Measurements from ENCODE around the gene OR4D10. TPM values are rescaled to one million over a fixed set of nuclear protein-coding genes. Genes with fewer than 3 reads are reported as not detected.
"Not testable (repeated sequence)": the region's sequence is repeated elsewhere in the genome, so short reads cannot be mapped to it uniquely, and the experiment has no call there.

The OR4D10 gene
- total RNA-seq, 4 donors from 2014 or later, result not detected

DNA sequence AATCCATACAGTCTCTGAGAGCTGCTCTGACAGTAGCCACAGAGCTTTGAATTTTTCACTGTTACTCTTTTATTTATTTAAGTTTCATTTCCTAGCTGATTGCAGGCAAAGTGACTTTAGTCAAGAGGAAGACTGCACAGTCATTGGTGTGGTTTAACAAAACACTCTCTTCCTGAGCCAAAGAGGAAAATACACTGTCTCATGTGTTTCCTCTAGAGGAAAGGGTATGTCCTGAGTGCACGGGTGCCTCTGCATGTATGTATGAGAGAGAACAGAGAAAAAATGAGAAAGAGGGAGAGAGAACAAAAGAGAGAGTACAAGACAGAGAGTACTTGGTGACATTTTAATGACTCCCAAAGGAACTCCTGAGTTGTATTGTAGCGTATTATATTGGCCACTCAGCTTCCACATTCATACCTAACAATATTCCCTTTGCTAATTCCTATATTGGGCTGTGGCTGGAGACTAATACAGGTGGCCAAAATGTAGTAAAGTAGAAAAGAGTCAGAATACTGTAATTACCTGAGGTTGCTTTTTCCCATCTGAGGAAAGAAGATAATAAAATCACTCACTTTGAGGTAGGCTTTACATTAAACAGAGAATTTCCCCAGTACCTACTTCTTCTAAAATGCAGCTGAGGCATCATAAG, 38.0 kb downstream of the OR4D10 start, which contains the start of gene OR4D9:
TSS of gene OR4D9 (plus strand) at position 599 of the 649 bp plus-strand sequence. CDS start 3,374 bp downstream, outside the sequence.
- intact Hi-C loops (cut with DNase I; ENCODE audit: low total_unique reads), result no loop called here
- no peak within 1 kb of the TSS for H3K4me3 ChIP-seq (ENCODE audit: low read depth, poor library complexity, severe bottlenecking)
- no peak for DNase-seq (ENCODE audit: low spot score in 2 of 2)
- 33 to 45% methylated on average over 2 of the region's 2 CpGs for WGBS, 2 donors
- TF ChIP-seq POLR2A (IDR thresholded peaks at IDR 0.05), result no peak
- TF ChIP-seq, protein P1, sequence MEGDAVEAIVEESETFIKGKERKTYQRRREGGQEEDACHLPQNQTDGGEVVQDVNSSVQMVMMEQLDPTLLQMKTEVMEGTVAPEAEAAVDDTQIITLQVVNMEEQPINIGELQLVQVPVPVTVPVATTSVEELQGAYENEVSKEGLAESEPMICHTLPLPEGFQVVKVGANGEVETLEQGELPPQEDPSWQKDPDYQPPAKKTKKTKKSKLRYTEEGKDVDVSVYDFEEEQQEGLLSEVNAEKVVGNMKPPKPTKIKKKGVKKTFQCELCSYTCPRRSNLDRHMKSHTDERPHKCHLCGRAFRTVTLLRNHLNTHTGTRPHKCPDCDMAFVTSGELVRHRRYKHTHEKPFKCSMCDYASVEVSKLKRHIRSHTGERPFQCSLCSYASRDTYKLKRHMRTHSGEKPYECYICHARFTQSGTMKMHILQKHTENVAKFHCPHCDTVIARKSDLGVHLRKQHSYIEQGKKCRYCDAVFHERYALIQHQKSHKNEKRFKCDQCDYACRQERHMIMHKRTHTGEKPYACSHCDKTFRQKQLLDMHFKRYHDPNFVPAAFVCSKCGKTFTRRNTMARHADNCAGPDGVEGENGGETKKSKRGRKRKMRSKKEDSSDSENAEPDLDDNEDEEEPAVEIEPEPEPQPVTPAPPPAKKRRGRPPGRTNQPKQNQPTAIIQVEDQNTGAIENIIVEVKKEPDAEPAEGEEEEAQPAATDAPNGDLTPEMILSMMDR (IDR thresholded peaks at IDR 0.05), result no peak

DNA sequence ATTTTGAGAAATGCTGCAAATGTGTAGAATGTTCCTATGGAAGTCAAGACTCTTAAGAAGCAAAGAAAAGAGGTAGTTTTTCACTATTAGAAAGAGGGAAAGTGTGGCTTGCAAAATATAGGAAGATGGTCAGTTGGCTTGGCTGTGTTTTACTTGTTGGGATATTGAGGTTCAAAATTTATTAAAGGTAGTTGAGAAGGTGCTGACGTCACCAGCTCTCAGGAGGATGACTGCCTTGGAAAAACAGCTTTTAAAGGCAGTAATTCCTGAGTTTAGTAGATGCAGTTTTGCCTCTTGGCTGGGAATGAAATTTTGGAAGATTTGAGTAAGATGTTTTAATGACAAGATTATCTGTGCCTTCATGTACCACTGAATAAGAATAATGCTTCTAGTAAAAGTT, 38.6 kb downstream of the OR4D10 start:
- intact Hi-C loops (cut with DNase I; ENCODE audit: low total_unique reads), result no loop called here
- no peak for TF ChIP-seq POLR2A (IDR thresholded peaks at IDR 0.05)
- TF ChIP-seq, protein P1 (IDR thresholded peaks at IDR 0.05), result no peak
- 60 to 76% methylated on average over 1 of the region's 1 CpG for WGBS, 2 donors
- H3K4me3 ChIP-seq (ENCODE audit: low read depth, poor library complexity, severe bottlenecking), result no peak overlapping the region
- no peak for DNase-seq (ENCODE audit: low spot score in 2 of 2)

DNA sequence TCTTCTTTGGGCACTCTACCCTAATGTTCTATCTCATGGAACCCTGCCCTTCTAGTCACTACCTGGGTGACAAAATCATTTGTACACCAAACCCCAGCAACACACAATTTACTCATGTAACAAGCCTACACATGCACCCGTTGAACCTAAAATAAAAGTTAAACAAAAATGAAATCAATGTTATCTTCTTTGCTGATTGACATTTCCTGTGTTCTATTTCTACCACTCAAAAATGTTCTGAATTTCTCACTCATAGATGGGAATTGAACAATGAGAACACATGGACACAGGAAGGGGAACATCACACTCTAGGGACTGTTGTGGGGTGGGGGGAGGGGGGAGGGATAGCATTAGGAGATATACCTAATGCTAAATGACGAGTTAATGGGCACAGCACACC, 47.0 kb downstream of the OR4D10 start:
- intact Hi-C loops (cut with DNase I; ENCODE audit: low total_unique reads); DNase-seq (ENCODE audit: low spot score in 2 of 2); H3K4me3 ChIP-seq (ENCODE audit: low read depth, poor library complexity, severe bottlenecking): not testable (repeated sequence)
- WGBS, 2 donors, result 68 to 71% methylated on average over 2 of the region's 2 CpGs

DNA sequence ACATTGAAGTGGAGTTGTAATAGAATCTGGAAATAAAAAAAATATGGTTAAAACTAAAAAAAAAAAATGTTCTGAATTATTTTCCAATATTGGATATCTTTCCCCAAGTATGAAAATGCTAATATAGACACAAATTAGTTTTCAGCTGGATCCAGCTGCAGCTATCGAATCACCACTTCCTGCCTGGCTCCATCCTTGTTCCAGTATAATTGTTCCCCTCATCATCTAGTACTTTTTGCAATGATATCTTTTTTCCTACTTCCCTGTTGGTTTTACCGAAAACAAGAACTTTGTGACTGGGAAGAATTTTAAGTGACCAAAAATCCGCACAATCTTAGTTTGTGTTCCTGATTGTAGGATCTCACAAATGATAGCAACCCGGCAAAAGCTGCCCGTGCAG, 47.6 kb downstream of the OR4D10 start:
- DNase-seq (ENCODE audit: low spot score in 2 of 2), result no peak
- intact Hi-C loops (cut with DNase I; ENCODE audit: low total_unique reads), result no loop called here
- H3K4me3 ChIP-seq (ENCODE audit: low read depth, poor library complexity, severe bottlenecking), result no peak overlapping the region
- TF ChIP-seq, protein P1 (IDR thresholded peaks at IDR 0.05), result no peak
- no peak for TF ChIP-seq POLR2A (IDR thresholded peaks at IDR 0.05)
- 73 to 83% methylated on average over 5 of the region's 5 CpGs for WGBS, 2 donors

DNA sequence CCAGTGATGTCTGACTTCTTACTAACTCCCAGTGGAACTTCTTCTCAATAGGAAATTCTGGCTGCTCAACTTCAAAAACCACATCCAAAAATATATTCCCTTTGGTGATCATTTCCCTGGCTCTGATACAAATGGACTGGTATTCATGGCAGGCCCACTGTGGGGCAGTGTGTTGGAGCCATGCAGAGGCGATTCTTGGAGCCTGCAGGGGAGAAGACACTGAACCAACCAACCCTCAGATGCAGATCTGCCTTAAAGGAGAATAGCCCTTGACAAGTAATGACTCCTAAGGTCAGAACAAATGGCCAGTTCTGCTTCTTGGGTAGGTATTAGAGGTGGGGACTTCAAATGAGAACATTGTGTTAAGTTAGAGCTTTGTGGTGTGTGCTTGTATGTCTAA, 50.4 kb downstream of the OR4D10 start:
- DNase-seq (ENCODE audit: low spot score in 2 of 2), result no peak
- WGBS, 2 donors, result 8 to 28% methylated on average over 1 of the region's 1 CpG

DNA sequence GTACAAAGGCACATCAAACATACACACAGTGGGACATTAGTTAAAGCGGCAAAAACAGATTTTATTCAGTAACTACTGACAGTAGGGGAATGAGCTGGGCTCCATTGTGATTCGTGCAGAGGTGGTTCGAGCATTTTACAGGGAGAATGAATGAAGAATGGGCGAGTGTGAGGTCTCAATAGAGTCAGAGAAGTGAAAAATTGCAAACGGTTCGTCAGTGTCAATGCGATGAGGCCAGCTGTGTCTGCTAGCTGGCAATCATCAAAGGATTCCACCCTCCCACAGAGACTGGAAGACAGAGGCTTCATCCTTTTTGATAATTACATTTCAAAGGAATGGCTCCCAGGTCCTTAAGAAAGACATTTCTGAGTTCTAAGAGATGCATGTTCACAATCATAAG, 55.6 kb downstream of the OR4D10 start:
- TF ChIP-seq, protein P1 (IDR thresholded peaks at IDR 0.05), result no peak
- TF ChIP-seq POLR2A (IDR thresholded peaks at IDR 0.05), result no peak
- 45 to 53% methylated on average over 7 of the region's 7 CpGs for WGBS, 2 donors
- intact Hi-C loops (cut with DNase I; ENCODE audit: low total_unique reads), result no loop called here

More for the DNA sequence above, 50.4 kb downstream of the OR4D10 start:
- intact Hi-C loops (cut with DNase I; ENCODE audit: low total_unique reads), result no loop called here
- H3K4me3 ChIP-seq (ENCODE audit: low read depth, poor library complexity, severe bottlenecking), result no peak overlapping the region
- TF ChIP-seq POLR2A (IDR thresholded peaks at IDR 0.05), result no peak
- TF ChIP-seq, protein P1 (IDR thresholded peaks at IDR 0.05), result no peak

More for the DNA sequence above, 55.6 kb downstream of the OR4D10 start:
- DNase-seq (ENCODE audit: low spot score in 2 of 2), result no peak
- no peak overlapping the region for H3K4me3 ChIP-seq (ENCODE audit: low read depth, poor library complexity, severe bottlenecking)

Other genes with a start within 250 kb of the OR4D10 start
- not detected for gene OR5AN1, start 114.4 kb upstream of the OR4D10 start, total RNA-seq
- gene OR5A2, start 46.9 kb upstream of the OR4D10 start, total RNA-seq, result not detected
- not detected for gene OR5A1, start 36.8 kb upstream of the OR4D10 start, total RNA-seq
- not detected for gene OR4D6, start 16.4 kb upstream of the OR4D10 start, total RNA-seq
- not detected for gene OR4D11, start 30.3 kb downstream of the OR4D10 start, total RNA-seq
- gene OR4D9, start 38.2 kb downstream of the OR4D10 start, total RNA-seq, result not detected
- 10 to 100 TPM; 42.4 to 52.9 (median 43.8) TPM for gene OSBP, start 142.5 kb downstream of the OR4D10 start, total RNA-seq
- gene PATL1, start 195.7 kb downstream of the OR4D10 start, total RNA-seq, result 10 to 100 TPM; 17.4 to 21.7 (median 18.5) TPM
- gene OR10V1, start 240.5 kb downstream of the OR4D10 start, total RNA-seq, result not detected

Data from lower leg skin (tissue), 4 donors.